HG02610 (cell line): ENCODE data around the gene STX12.
A peak's percentile ranks its signal among the peaks of the same experiment; 100 is the strongest.

ENCODE experiments used
- ATAC-seq: cut with Tn5 transposase; IDR thresholded peaks from one replicate; pipeline ENCODE4 v1.9.1; 2021; ENCODE audit warnings: mild to moderate bottlenecking, moderate library complexity; ENCODE audit not compliant: unreplicated experiment

Gene STX12

GRCh38 chr1:27772932-27773825, at the start of gene STX12:
TSS of gene STX12 (plus strand) at chr1:27773219. CDS start at chr1:27773308, 89 bp downstream.
- peak; percentile 90 for ATAC-seq

GRCh38 chr1:27724961-27725373, 48.1 kb upstream of the STX12 start:
- no peak for ATAC-seq

GRCh38 chr1:27725374-27726172, 47.4 kb upstream of the STX12 start, which contains the start of gene FAM76A:
TSS of gene FAM76A (plus strand) at chr1:27725961. CDS start at chr1:27726081, 120 bp downstream.
- peak; percentile 96 for ATAC-seq

- ATAC-seq: peak; percentile 18
Observed at GRCh38 chr1:27726173-27727044, 46.6 kb upstream of the STX12 start.

GRCh38 chr1:27727126-27727525, 45.9 kb upstream of the STX12 start:
- no peak for ATAC-seq

GRCh38 chr1:27736252-27736651, 36.8 kb upstream of the STX12 start:
- no peak for ATAC-seq

GRCh38 chr1:27741121-27741520, 31.9 kb upstream of the STX12 start:
- no peak for ATAC-seq

- ATAC-seq: no peak
Observed at GRCh38 chr1:27744556-27744955, 28.5 kb upstream of the STX12 start.

- ATAC-seq: no peak
Observed at GRCh38 chr1:27745466-27745865, 27.6 kb upstream of the STX12 start.

- ATAC-seq: no peak
Observed at GRCh38 chr1:27752360-27752759, 20.7 kb upstream of the STX12 start.

- ATAC-seq: no peak
Observed at GRCh38 chr1:27755286-27755685, 17.7 kb upstream of the STX12 start.

GRCh38 chr1:27755865-27756264, 17.2 kb upstream of the STX12 start:
- ATAC-seq: no peak

GRCh38 chr1:27759236-27759635, 13.8 kb upstream of the STX12 start:
- ATAC-seq: no peak

GRCh38 chr1:27760426-27760825, 12.6 kb upstream of the STX12 start:
- no peak for ATAC-seq

- ATAC-seq: no peak
Observed at GRCh38 chr1:27762033-27762432, 11.0 kb upstream of the STX12 start.

- no peak for ATAC-seq
Observed at GRCh38 chr1:27763358-27763757, 9.7 kb upstream of the STX12 start.

GRCh38 chr1:27770293-27770830, 2.7 kb upstream of the STX12 start:
- ATAC-seq: no peak

GRCh38 chr1:27772036-27772931, 735 bp upstream of the STX12 start:
- ATAC-seq: no peak

- ATAC-seq: no peak
Observed at GRCh38 chr1:27773826-27774445, 917 bp downstream of the STX12 start.
